GM12892 (cell line): Measurements from ENCODE around the gene COQ5. TPM values are rescaled to one million over a fixed set of nuclear protein-coding genes. Genes with fewer than 3 reads are reported as not detected.
A peak's percentile ranks its signal among the peaks of the same experiment; 100 is the strongest.

Experiments
- DNase-seq: peaks from one replicate; pipeline ENCODE4 v3.0.0; 2011; ENCODE audit not compliant: insufficient read length
- FAIRE-seq: peaks from 2 replicates; lab custom pipeline; 2011; peaks lifted over from hg19 to GRCh38; lab: Jason Lieb, UNC
- POLR2A ChIP-seq: IDR thresholded peaks from 2 replicates; pipeline ENCODE4 v1.6.1; 2011; ENCODE audit warnings: low read depth, low read length, control low read depth
- POLR2AphosphoS5 ChIP-seq: IDR thresholded peaks from 2 replicates; pipeline ENCODE4 v1.6.1; 2011; ENCODE audit warnings: low read depth, low read length, control low read depth
- TAF1 ChIP-seq: IDR thresholded peaks from 2 replicates; pipeline ENCODE4 v1.6.1; 2011; ENCODE audit warnings: low read depth, mild to moderate bottlenecking, control low read depth, low read length, borderline replicate concordance
- polyA plus RNA-seq: library from polyadenylated mRNA; unstranded; fragments of >200 nt; gene quantifications from one replicate; pipeline ENCODE4 v1.2.1, GENCODE V29; 2012; ENCODE audit warnings: missing spikeins, inconsistent platforms; ENCODE audit not compliant: missing spikeins

COQ5 gene
- 44.8 TPM for polyA plus RNA-seq

- FAIRE-seq (peak; percentile 89), DNase-seq (peak; percentile 58)
- TF ChIP-seq POLR2AphosphoS5 (peak; percentile 86), TAF1 (peak; percentile 94), POLR2A (peak; percentile 93)
These were observed at the start of gene COQ5 for GRCh38 chr12:120528861-120529525. COQ5 (minus strand) TSS chr12:120529158; CDS start chr12:120529141, 17 bp downstream.

- FAIRE-seq = no peak
These were observed 45.1 kb upstream of the COQ5 start for GRCh38 chr12:120574106-120574505.

GRCh38 chr12:120573560-120573959, 44.6 kb upstream of the COQ5 start:
- peak; percentile 53 for FAIRE-seq
- no peak for TF ChIP-seq TAF1
- no peak for TF ChIP-seq POLR2A
- no peak for TF ChIP-seq POLR2AphosphoS5
- no peak for DNase-seq

More at GRCh38 chr12:120574106-120574505, 45.1 kb upstream of the COQ5 start:
- DNase-seq = no peak
- TF ChIP-seq POLR2AphosphoS5 (no peak), TAF1 (no peak), POLR2A (no peak)

GRCh38 chr12:120571299-120571698, 42.3 kb upstream of the COQ5 start:
- FAIRE-seq (no peak), DNase-seq (no peak)
- no peak for TF ChIP-seq TAF1

GRCh38 chr12:120563495-120563894, 34.5 kb upstream of the COQ5 start:
- no peak for DNase-seq
- TF ChIP-seq POLR2A (no peak), POLR2AphosphoS5 (no peak), TAF1 (no peak)
- FAIRE-seq = no peak

GRCh38 chr12:120562906-120563305, 33.9 kb upstream of the COQ5 start:
- no peak for DNase-seq
- TF ChIP-seq POLR2A (no peak), TAF1 (no peak), POLR2AphosphoS5 (no peak)
- no peak for FAIRE-seq

- FAIRE-seq = no peak
- DNase-seq = no peak
- no peak for TF ChIP-seq TAF1
- TF ChIP-seq POLR2A = no peak
- no peak for TF ChIP-seq POLR2AphosphoS5
These were observed 28.6 kb upstream of the COQ5 start for GRCh38 chr12:120557589-120557988.

GRCh38 chr12:120554678-120555077, 25.7 kb upstream of the COQ5 start:
- TF ChIP-seq POLR2AphosphoS5 (no peak), TAF1 (no peak), POLR2A (no peak)
- DNase-seq (no peak), FAIRE-seq (no peak)

GRCh38 chr12:120546050-120546386, 17.1 kb upstream of the COQ5 start:
- FAIRE-seq (no peak), DNase-seq (no peak)
- TF ChIP-seq POLR2A = no peak
- TF ChIP-seq TAF1 = no peak
- TF ChIP-seq POLR2AphosphoS5 = no peak

GRCh38 chr12:120544691-120545090, 15.7 kb upstream of the COQ5 start:
- FAIRE-seq (no peak), DNase-seq (no peak)
- no peak for TF ChIP-seq POLR2A

GRCh38 chr12:120542166-120542565, 13.2 kb upstream of the COQ5 start:
- TF ChIP-seq POLR2A = no peak
- DNase-seq (no peak), FAIRE-seq (no peak)

- TF ChIP-seq POLR2AphosphoS5 (no peak), TAF1 (no peak), POLR2A (no peak)
- DNase-seq (no peak), FAIRE-seq (no peak)
These were observed 11.5 kb upstream of the COQ5 start for GRCh38 chr12:120540445-120540844.

- FAIRE-seq (no peak), DNase-seq (no peak)
- TF ChIP-seq POLR2A (no peak), POLR2AphosphoS5 (no peak), TAF1 (no peak)
These were observed 10.3 kb upstream of the COQ5 start for GRCh38 chr12:120539303-120539702.
